Daoy (cell line): ENCODE results near the gene LUZP2. TPM values are rescaled to one million over a fixed set of nuclear protein-coding genes. Genes with fewer than 3 reads are reported as not detected.
"Not testable (repeated sequence)": the region's sequence is repeated elsewhere in the genome, so short reads cannot be mapped to it uniquely, and the experiment has no call there.

Experiments used
- DNase-seq: peaks from one replicate; pipeline ENCODE4 v3.0.0-alpha.2; 2015; ENCODE audit warnings: low read depth
- total RNA-seq: library from RNA; depleted of rRNA; stranded (reverse); fragments of >200 nt; shearing (Covaris generic); gene quantifications from 2 replicates; pipeline ENCODE4 v1.2.3, GENCODE V29; 2014

The LUZP2 gene
- total RNA-seq, 1 experiment from 2014 or later: not detected

GRCh38 chr11:24820541-24820940, 323.7 kb downstream of the LUZP2 start:
- no peak for DNase-seq

- no peak for DNase-seq
Observed at GRCh38 chr11:24828938-24829605, 332.2 kb downstream of the LUZP2 start.

GRCh38 chr11:24833573-24833972, 336.7 kb downstream of the LUZP2 start:
- DNase-seq: no peak

- DNase-seq: no peak
Observed at GRCh38 chr11:24837112-24837511, 340.3 kb downstream of the LUZP2 start.

GRCh38 chr11:24842308-24842707, 345.5 kb downstream of the LUZP2 start:
- DNase-seq: no peak

- DNase-seq: no peak
Observed at GRCh38 chr11:24844406-24844805, 347.6 kb downstream of the LUZP2 start.

GRCh38 chr11:24848857-24849256, 352.0 kb downstream of the LUZP2 start:
- no peak for DNase-seq

GRCh38 chr11:24855951-24856350, 359.1 kb downstream of the LUZP2 start:
- DNase-seq: no peak

GRCh38 chr11:24859801-24860300, 363.0 kb downstream of the LUZP2 start:
- DNase-seq: no peak

GRCh38 chr11:24861440-24861839, 364.6 kb downstream of the LUZP2 start:
- no peak for DNase-seq

- no peak for DNase-seq
Observed at GRCh38 chr11:24866743-24867142, 369.9 kb downstream of the LUZP2 start.

GRCh38 chr11:24870048-24870447, 373.2 kb downstream of the LUZP2 start:
- no peak for DNase-seq

- DNase-seq: no peak
Observed at GRCh38 chr11:24872186-24872585, 375.3 kb downstream of the LUZP2 start.

- no peak for DNase-seq
Observed at GRCh38 chr11:24872651-24873311, 375.9 kb downstream of the LUZP2 start.

- no peak for DNase-seq
Observed at GRCh38 chr11:24880962-24881361, 384.1 kb downstream of the LUZP2 start.

GRCh38 chr11:24885580-24886173, 388.8 kb downstream of the LUZP2 start:
- no peak for DNase-seq

- no peak for DNase-seq
Observed at GRCh38 chr11:24886880-24887619, 390.2 kb downstream of the LUZP2 start.

- DNase-seq: no peak
Observed at GRCh38 chr11:24890426-24890825, 393.6 kb downstream of the LUZP2 start.

- DNase-seq: not testable (repeated sequence)
Observed at GRCh38 chr11:24891845-24892492, 395.1 kb downstream of the LUZP2 start.

- DNase-seq: no peak
Observed at GRCh38 chr11:24896118-24896835, 399.4 kb downstream of the LUZP2 start.

GRCh38 chr11:24900514-24900913, 403.7 kb downstream of the LUZP2 start:
- DNase-seq: no peak
